ENCODE results near the gene SALL2.

The SALL2 gene

GRCh38 chr14:21526672-21527317 lies 649 bp upstream of the SALL2 start:
- no peak for DNase-seq

DNA sequence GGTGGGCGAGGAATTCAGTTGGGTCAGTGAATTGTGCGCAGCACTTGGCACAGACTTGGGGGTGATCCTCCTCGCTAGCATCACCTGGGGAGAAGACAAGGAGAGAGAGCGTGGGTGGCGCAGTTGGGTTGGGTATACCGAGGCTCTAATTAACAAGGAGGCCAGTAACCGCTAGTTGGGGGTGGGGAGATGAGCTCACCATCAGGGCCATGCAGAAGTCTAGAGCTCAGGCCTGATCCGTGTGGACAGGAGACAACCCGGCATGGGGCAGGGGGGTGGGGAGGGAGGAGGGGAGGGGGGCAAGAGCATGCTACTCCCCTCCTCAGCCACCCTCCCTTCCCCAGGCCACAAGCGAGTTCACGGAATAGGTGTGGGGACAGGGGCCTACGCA lies 580 bp downstream of the SALL2 start:
- peak; percentile 11 for DNase-seq

GRCh38 chr14:21524575-21525490 lies 1.3 kb downstream of the SALL2 start:
- DNase-seq = no peak

- no peak for DNase-seq
Measured at GRCh38 chr14:21523203-21523602, 2.9 kb downstream of the SALL2 start.

DNA sequence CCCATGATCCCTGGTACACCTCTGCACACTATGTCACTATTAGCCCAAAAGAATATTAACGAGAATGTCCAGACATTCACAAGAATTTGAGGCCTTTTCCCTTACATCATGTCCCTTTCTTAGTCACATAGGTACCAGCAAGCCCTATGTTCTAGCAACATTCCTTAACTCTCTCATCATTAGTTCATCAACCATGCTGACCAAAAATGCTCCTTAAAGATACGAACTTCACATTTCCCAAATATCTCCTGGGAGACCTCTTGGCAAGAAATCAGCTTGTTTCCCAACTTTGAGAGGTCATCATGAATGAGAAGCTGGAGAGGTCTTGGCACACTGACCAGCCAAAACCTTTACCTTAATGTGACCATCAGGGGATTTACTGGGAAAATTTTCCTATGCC lies 4.6 kb downstream of the SALL2 start:
- no peak for DNase-seq

GRCh38 chr14:21520767-21521166 lies 5.4 kb downstream of the SALL2 start:
- no peak for DNase-seq

- DNase-seq = no peak
Measured at GRCh38 chr14:21518725-21519124, 7.4 kb downstream of the SALL2 start.

GRCh38 chr14:21514341-21514740 lies 11.8 kb downstream of the SALL2 start:
- DNase-seq = no peak

GRCh38 chr14:21510735-21511657 lies 15.2 kb downstream of the SALL2 start, which contains the start of gene METTL3:
TSS of gene METTL3 (minus strand) at chr14:21511340. CDS start at chr14:21511223, 117 bp downstream.
- peak; percentile 94 for DNase-seq

DNA sequence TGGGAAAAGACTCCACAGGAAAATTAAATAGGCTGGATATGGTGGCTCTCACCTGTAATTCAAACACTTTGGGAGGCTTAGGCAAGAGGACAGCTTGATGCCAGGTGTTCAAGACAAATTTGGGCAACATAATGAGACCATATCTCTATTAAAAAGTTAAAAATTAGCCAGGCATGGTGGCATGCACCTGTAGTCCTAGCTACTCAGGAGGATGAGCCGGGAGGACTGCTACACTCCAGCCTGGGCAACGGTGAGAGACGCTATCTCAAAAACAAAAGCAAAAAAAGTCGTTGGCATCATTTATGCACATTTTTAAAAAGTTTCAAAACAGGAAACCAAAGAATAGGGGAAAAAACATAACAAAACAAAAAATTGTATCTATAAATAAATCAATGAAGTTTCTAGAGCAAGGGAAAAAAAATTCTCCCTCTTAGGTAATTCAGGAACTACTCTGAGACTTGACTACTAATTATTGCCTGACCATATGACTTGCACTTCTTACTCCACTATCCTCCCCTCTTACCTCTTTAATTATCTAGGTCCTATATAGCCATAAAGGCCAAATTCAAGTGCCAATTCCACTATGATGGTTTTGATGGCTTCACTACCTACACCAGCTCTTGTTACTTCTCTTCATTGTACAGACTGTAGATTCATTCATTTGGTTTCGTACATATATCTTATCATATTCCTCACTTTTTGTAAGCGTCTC lies 16.6 kb downstream of the SALL2 start:
- DNase-seq = no peak

- no peak for DNase-seq
Measured at GRCh38 chr14:21506557-21506956, 19.6 kb downstream of the SALL2 start.

DNA sequence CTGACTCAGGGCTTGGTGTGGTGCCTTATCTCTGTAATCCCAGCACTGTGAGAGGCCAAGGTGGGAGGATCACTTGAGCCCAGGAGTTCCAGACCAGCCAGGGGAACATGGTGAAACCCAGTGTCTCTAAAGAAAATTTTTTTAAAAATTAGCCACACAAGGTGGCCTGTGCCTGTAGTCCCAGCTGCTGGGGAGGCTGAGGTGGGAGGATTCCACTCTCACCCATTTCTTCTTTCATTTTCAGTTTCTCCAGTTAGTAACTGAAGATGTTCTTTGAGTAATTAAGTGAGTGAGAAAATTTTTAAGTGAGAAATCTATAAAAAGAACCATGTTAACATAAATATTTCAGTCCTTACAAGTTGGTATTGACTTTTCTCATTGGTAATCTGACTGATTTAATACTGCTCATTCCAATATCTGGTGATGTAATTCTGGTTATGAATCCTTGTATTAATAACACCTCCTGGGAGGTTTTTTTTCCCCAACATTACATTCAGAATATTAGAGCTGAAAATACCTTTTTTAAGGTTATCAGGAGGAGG lies 21.1 kb downstream of the SALL2 start:
- peak; percentile 35 for DNase-seq

GRCh38 chr14:21503376-21503775 lies 22.8 kb downstream of the SALL2 start:
- no peak for DNase-seq

GRCh38 chr14:21501568-21501967 lies 24.6 kb downstream of the SALL2 start:
- no peak for DNase-seq

DNA sequence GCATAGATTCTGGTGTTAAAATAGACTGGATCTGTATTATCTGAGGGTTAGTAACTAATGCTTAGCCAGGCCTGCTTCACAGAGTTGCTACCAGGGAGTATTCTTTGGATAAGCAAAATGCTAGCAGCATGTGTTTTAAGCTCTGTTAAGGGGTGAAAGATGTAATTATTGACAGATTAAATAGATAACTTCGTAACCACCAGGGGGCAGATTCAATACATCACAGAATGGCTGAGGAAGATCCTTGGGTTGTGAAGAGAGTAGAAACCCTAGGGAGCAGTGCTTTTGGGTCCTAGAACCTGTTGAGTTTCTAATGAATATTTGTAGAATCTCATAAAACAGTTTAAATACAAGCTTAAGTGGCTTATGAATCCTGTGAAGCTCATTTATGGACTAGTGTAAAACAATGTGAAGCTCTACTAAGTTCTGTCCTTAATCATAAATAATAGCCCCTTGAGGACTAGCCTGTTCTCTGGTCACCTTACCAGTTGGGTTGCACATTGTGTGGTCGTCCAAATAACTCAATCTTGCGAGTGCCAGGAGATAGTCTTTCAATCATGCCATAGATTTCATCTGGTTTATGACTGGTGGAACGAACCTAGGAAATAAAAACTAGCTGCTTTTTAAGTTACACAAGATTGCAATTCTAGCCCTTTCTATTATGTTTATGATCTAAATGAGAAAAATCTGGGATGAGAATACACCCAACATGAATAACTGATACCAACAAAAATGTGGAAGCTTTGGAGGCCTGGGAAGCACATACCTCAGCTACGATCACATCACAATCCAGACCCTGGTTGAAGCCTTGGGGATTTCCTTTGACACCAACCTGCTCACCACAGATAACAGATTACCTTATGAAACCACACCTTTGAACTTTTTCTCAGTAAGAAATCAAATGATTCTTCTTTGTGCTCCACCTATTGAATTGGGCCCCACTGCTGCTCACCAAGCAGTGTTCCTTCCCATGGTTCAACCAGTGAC lies 27.3 kb downstream of the SALL2 start:
- DNase-seq = peak; percentile 9

GRCh38 chr14:21496453-21496852 lies 29.7 kb downstream of the SALL2 start:
- no peak for DNase-seq

- no peak for DNase-seq
Measured at GRCh38 chr14:21494902-21495762, 31.0 kb downstream of the SALL2 start.

DNA sequence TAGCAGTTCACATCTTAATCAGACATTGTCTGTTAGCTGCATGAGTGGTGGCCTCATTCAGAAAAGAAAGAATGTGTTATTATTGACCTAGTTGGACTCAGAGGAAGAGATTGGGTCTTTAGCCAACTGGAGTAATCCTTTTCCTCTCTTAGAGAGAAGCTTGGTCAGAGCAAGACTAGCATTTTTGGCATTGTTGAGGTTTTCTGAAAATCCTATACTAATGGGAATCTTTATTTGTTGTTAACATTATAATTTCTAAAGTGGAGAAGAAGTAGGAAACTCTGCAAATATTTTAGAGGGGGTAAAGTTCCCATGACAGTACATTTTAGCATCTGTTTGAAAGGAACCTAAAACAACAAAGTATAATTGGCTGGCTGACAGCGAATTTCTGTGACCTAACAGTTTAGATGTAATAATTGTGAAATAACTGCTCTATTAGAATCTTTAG lies 39.5 kb downstream of the SALL2 start:
- DNase-seq = no peak

DNA sequence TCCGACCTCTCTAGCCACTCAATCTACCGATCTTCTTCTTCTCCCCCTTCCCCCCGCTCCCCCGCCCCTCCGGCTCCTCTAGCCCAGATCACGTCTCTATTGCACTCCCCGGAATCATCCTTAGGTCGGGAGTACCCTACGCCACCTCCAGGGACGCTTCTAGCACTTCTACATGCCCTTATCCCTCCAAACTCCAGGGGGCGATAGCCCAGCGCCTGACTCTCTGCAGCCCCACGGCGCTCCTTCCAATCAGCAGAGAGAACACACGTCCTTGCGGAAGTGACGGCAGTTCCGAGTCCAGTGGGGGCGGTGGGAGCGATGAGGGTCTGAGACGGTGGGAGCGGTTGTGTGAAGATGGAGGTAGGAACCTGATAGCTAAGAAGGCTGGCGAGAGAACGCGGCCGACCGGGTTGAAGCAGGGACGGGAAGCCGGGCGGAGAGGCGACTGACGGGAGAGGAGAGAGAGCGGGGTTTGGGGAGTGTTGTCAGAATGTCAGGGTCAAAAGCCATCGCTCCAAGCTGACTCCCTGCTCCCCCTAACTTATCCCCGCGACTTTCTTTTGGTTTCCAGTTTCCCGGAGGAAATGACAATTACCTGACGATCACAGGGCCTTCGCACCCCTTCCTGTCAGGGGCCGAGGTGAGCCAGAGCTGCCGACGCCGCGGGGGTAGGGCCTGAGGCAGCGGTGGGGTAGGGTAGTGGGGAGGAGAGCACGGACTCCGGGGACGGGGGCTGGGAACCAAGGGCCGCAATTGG lies 49.0 kb downstream of the SALL2 start, which contains the start of the genes RAB2B and TOX4:
TSS of gene RAB2B (minus strand) at position 35 of the 757 bp plus-strand sequence. CDS start 87 bp downstream, outside the sequence.
TSS of gene TOX4 (plus strand) at position 271 of the 757 bp plus-strand sequence. CDS start at position 355, 84 bp downstream.
- peak; percentile 95 for DNase-seq

Data from stimulated activated CD4-positive, alpha-beta T cell treated with anti-CD3 and anti-CD28 coated beads, Interleukin-15, amount 100 ng/mL, for 24 hours (primary cell).